Measurements from ENCODE around the gene MRPL38. TPM values are rescaled to one million over a fixed set of nuclear protein-coding genes. Genes with fewer than 3 reads are reported as not detected.

The MRPL38 gene
- total RNA-seq, 1 experiment from 2014 or later, result 146 TPM

DNA sequence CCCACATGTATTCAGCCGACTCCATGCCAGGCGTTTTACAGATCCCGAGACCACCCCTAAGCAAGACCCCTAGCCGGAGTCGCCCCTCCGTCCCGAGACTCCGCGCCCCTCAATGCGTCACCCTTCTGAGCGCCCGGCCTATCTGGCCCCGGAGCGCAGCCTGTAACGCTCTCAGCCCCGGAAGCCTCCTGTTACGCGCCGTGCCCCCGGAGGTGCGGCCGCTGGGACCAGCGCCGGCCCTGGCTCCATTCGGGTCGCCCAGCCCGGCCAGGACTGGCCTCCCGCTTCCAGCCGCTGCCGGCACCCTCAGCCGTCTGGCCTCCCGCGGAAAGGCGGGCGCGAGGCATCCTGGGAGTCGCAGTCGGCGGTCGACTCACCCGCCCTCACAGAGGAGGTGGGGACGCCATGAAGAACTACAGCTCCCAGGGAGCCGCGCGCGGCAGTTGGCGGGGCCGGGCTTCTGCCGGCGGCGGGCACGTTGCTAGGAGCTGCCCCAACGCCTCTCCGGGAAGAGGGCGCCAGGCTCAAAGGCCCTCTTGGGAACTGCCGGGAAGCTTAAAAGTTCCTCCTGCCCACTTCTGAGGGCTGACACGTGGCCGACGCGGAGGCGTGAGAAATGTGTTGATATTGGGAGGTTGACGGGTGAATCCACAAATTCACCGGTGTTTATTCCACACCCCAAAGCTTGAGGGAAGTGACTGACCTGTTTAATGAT is 36.2 kb upstream of the MRPL38 start, which contains the start of gene FBF1 (continued):
- TF ChIP-seq, protein P1, sequence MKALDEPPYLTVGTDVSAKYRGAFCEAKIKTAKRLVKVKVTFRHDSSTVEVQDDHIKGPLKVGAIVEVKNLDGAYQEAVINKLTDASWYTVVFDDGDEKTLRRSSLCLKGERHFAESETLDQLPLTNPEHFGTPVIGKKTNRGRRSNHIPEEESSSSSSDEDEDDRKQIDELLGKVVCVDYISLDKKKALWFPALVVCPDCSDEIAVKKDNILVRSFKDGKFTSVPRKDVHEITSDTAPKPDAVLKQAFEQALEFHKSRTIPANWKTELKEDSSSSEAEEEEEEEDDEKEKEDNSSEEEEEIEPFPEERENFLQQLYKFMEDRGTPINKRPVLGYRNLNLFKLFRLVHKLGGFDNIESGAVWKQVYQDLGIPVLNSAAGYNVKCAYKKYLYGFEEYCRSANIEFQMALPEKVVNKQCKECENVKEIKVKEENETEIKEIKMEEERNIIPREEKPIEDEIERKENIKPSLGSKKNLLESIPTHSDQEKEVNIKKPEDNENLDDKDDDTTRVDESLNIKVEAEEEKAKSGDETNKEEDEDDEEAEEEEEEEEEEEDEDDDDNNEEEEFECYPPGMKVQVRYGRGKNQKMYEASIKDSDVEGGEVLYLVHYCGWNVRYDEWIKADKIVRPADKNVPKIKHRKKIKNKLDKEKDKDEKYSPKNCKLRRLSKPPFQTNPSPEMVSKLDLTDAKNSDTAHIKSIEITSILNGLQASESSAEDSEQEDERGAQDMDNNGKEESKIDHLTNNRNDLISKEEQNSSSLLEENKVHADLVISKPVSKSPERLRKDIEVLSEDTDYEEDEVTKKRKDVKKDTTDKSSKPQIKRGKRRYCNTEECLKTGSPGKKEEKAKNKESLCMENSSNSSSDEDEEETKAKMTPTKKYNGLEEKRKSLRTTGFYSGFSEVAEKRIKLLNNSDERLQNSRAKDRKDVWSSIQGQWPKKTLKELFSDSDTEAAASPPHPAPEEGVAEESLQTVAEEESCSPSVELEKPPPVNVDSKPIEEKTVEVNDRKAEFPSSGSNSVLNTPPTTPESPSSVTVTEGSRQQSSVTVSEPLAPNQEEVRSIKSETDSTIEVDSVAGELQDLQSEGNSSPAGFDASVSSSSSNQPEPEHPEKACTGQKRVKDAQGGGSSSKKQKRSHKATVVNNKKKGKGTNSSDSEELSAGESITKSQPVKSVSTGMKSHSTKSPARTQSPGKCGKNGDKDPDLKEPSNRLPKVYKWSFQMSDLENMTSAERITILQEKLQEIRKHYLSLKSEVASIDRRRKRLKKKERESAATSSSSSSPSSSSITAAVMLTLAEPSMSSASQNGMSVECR (CRISPR knock-in tag; IDR thresholded peaks at IDR 0.05; ENCODE audit: borderline replicate concordance), result peak; percentile 52; the same call in 1 of the 2 replicates
- TF ChIP-seq JUN (CRISPR knock-in tag; IDR thresholded peaks at IDR 0.05) (0 out of 2 replicates have a peak, but pooled peaks have one; percentile 63), GTF2I (CRISPR knock-in tag; conservative IDR thresholded peaks at IDR 0.05) (no peak), ETV6 (CRISPR knock-in tag; IDR thresholded peaks at IDR 0.05) (peak; percentile 60; the same call in 1 of the 2 replicates), SMAD4 (CRISPR knock-in tag; IDR thresholded peaks at IDR 0.05) (0 out of 2 replicates have a peak, but pooled peaks have one; percentile 48), ESRRA (CRISPR knock-in tag; IDR thresholded peaks at IDR 0.05; ENCODE audit: borderline replicate concordance) (no peak), ZNF263 (CRISPR knock-in tag; IDR thresholded peaks at IDR 0.05; ENCODE audit: low read depth) (no peak), JAZF1 (CRISPR knock-in tag; IDR thresholded peaks at IDR 0.05) (no peak), ZNF396 (CRISPR knock-in tag; IDR thresholded peaks at IDR 0.05; ENCODE audit: borderline replicate concordance) (no peak), IRF2 (CRISPR knock-in tag; IDR thresholded peaks at IDR 0.05; ENCODE audit: borderline replicate concordance, low read depth) (no peak), PRRX2 (CRISPR knock-in tag; IDR thresholded peaks at IDR 0.05) (0 out of 2 replicates have a peak, but pooled peaks have one; percentile 29), TCF7 (CRISPR knock-in tag; IDR thresholded peaks at IDR 0.05; ENCODE audit: low read depth) (no peak), NFATC4 (CRISPR knock-in tag; IDR thresholded peaks at IDR 0.05) (peak; percentile 88), SMAD3 (CRISPR knock-in tag; IDR thresholded peaks at IDR 0.05; ENCODE audit: borderline replicate concordance) (no peak; the same call in 1 of the 2 replicates), ZNF423 (CRISPR knock-in tag; IDR thresholded peaks at IDR 0.05) (peak; percentile 58), ZNF219 (CRISPR knock-in tag; IDR thresholded peaks at IDR 0.05; ENCODE audit: borderline replicate concordance) (peak; percentile 79), FOXP1 (CRISPR knock-in tag; IDR thresholded peaks at IDR 0.05; ENCODE audit: borderline replicate concordance) (peak; percentile 94), ZNF232 (CRISPR knock-in tag; IDR thresholded peaks at IDR 0.05) (no peak; the same call in 1 of the 2 replicates)
- TF ChIP-seq, protein P2, sequence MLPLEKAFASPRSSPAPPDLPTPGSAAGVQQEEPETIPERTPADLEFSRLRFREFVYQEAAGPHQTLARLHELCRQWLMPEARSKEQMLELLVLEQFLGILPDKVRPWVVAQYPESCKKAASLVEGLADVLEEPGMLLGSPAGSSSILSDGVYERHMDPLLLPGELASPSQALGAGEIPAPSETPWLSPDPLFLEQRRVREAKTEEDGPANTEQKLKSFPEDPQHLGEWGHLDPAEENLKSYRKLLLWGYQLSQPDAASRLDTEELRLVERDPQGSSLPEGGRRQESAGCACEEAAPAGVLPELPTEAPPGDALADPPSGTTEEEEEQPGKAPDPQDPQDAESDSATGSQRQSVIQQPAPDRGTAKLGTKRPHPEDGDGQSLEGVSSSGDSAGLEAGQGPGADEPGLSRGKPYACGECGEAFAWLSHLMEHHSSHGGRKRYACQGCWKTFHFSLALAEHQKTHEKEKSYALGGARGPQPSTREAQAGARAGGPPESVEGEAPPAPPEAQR (CRISPR knock-in tag; IDR thresholded peaks at IDR 0.05), result no peak
- TF ChIP-seq, protein P3, sequence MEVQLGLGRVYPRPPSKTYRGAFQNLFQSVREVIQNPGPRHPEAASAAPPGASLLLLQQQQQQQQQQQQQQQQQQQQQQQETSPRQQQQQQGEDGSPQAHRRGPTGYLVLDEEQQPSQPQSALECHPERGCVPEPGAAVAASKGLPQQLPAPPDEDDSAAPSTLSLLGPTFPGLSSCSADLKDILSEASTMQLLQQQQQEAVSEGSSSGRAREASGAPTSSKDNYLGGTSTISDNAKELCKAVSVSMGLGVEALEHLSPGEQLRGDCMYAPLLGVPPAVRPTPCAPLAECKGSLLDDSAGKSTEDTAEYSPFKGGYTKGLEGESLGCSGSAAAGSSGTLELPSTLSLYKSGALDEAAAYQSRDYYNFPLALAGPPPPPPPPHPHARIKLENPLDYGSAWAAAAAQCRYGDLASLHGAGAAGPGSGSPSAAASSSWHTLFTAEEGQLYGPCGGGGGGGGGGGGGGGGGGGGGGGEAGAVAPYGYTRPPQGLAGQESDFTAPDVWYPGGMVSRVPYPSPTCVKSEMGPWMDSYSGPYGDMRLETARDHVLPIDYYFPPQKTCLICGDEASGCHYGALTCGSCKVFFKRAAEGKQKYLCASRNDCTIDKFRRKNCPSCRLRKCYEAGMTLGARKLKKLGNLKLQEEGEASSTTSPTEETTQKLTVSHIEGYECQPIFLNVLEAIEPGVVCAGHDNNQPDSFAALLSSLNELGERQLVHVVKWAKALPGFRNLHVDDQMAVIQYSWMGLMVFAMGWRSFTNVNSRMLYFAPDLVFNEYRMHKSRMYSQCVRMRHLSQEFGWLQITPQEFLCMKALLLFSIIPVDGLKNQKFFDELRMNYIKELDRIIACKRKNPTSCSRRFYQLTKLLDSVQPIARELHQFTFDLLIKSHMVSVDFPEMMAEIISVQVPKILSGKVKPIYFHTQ (CRISPR knock-in tag; IDR thresholded peaks at IDR 0.05), result no peak
- TF ChIP-seq, protein P4, sequence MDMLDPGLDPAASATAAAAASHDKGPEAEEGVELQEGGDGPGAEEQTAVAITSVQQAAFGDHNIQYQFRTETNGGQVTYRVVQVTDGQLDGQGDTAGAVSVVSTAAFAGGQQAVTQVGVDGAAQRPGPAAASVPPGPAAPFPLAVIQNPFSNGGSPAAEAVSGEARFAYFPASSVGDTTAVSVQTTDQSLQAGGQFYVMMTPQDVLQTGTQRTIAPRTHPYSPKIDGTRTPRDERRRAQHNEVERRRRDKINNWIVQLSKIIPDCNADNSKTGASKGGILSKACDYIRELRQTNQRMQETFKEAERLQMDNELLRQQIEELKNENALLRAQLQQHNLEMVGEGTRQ (CRISPR knock-in tag; IDR thresholded peaks at IDR 0.05), result peak; percentile 63
- TF ChIP-seq, protein P5, sequence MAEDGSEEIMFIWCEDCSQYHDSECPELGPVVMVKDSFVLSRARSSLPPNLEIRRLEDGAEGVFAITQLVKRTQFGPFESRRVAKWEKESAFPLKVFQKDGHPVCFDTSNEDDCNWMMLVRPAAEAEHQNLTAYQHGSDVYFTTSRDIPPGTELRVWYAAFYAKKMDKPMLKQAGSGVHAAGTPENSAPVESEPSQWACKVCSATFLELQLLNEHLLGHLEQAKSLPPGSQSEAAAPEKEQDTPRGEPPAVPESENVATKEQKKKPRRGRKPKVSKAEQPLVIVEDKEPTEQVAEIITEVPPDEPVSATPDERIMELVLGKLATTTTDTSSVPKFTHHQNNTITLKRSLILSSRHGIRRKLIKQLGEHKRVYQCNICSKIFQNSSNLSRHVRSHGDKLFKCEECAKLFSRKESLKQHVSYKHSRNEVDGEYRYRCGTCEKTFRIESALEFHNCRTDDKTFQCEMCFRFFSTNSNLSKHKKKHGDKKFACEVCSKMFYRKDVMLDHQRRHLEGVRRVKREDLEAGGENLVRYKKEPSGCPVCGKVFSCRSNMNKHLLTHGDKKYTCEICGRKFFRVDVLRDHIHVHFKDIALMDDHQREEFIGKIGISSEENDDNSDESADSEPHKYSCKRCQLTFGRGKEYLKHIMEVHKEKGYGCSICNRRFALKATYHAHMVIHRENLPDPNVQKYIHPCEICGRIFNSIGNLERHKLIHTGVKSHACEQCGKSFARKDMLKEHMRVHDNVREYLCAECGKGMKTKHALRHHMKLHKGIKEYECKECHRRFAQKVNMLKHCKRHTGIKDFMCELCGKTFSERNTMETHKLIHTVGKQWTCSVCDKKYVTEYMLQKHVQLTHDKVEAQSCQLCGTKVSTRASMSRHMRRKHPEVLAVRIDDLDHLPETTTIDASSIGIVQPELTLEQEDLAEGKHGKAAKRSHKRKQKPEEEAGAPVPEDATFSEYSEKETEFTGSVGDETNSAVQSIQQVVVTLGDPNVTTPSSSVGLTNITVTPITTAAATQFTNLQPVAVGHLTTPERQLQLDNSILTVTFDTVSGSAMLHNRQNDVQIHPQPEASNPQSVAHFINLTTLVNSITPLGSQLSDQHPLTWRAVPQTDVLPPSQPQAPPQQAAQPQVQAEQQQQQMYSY (CRISPR knock-in tag; IDR thresholded peaks at IDR 0.05), result peak; percentile 68
- TF ChIP-seq, protein P6, sequence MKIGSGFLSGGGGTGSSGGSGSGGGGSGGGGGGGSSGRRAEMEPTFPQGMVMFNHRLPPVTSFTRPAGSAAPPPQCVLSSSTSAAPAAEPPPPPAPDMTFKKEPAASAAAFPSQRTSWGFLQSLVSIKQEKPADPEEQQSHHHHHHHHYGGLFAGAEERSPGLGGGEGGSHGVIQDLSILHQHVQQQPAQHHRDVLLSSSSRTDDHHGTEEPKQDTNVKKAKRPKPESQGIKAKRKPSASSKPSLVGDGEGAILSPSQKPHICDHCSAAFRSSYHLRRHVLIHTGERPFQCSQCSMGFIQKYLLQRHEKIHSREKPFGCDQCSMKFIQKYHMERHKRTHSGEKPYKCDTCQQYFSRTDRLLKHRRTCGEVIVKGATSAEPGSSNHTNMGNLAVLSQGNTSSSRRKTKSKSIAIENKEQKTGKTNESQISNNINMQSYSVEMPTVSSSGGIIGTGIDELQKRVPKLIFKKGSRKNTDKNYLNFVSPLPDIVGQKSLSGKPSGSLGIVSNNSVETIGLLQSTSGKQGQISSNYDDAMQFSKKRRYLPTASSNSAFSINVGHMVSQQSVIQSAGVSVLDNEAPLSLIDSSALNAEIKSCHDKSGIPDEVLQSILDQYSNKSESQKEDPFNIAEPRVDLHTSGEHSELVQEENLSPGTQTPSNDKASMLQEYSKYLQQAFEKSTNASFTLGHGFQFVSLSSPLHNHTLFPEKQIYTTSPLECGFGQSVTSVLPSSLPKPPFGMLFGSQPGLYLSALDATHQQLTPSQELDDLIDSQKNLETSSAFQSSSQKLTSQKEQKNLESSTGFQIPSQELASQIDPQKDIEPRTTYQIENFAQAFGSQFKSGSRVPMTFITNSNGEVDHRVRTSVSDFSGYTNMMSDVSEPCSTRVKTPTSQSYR (CRISPR knock-in tag; IDR thresholded peaks at IDR 0.05), result 0 out of 2 replicates have a peak, but pooled peaks have one; percentile 38
